Measurements from ENCODE around the gene TLR8.
"Not testable (repeated sequence)": the region's sequence is repeated elsewhere in the genome, so short reads cannot be mapped to it uniquely, and the experiment has no call there.

Gene TLR8

DNA sequence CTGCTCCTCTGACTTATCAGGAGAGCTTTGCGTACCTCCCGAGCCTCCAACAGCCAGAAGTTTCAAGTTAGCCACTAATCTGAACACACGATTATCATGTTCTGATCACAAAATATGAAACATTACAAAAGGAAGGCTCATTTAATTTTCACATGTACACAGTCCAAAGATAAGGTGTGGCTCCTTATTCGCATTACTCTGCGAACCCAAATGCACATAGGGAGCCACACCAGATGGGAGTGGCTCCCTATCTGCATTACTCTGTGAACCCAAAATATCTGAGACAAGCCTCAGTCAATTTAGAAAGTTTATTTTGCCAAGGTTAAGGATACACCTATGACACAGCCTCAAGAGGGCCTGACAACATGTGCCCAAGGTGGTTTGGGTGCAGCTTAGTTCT lies 28.4 kb downstream of the TLR8 start:
- no peak overlapping the region for H3K4me3 ChIP-seq (replicated peaks in 1 of 2; ENCODE audit: low read depth in 2 of 2, low read length in 2 of 2)
- DNase-seq (ENCODE audit: low read depth in 2 of 2): no peak
- TF ChIP-seq, protein P1, sequence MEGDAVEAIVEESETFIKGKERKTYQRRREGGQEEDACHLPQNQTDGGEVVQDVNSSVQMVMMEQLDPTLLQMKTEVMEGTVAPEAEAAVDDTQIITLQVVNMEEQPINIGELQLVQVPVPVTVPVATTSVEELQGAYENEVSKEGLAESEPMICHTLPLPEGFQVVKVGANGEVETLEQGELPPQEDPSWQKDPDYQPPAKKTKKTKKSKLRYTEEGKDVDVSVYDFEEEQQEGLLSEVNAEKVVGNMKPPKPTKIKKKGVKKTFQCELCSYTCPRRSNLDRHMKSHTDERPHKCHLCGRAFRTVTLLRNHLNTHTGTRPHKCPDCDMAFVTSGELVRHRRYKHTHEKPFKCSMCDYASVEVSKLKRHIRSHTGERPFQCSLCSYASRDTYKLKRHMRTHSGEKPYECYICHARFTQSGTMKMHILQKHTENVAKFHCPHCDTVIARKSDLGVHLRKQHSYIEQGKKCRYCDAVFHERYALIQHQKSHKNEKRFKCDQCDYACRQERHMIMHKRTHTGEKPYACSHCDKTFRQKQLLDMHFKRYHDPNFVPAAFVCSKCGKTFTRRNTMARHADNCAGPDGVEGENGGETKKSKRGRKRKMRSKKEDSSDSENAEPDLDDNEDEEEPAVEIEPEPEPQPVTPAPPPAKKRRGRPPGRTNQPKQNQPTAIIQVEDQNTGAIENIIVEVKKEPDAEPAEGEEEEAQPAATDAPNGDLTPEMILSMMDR (IDR thresholded peaks at IDR 0.05; ENCODE audit: low read depth, low read length): no peak

DNA sequence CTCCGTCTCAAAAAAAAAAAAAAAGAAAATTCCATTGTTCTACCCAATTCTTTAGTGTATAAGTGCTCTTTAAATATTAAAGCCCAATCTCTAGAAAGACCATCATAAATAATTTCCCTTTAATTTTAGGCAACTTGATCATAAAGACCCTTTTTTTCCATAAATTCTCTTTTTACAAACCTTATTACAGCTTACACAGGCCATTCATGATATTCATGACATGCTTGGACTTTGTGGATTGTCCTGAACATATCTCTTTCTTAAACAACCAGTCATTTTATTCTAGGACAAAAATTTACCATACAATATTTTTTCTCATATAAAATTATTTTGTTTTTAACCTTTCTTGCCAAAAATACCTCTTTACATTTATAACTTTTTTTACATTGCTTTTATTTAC lies 30.5 kb downstream of the TLR8 start:
- TF ChIP-seq, protein P1 (IDR thresholded peaks at IDR 0.05; ENCODE audit: low read depth, low read length): no peak
- no peak overlapping the region for H3K4me3 ChIP-seq (replicated peaks in 1 of 2; ENCODE audit: low read depth in 2 of 2, low read length in 2 of 2)
- no peak for DNase-seq (ENCODE audit: low read depth in 2 of 2)

DNA sequence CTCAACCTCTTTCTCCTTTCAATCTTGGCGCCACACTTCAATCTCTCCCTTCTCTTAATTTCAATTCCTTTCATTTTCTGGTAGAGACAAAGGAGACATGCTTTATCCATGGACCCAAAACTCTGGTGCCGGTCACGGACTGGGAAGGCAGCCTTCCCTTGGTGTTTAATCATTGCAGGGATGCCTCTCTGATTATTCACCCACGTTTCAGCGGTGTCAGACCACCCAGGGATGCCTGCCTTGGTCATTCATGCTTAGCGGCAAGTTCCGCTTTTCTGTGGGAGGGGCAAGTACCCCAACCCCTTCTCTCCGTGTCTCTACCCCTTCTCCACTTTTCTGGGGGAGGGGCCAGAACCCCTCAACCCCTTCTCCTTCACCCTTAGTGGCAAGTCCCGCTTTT lies 34.1 kb downstream of the TLR8 start:
- not testable (repeated sequence) for DNase-seq (ENCODE audit: low read depth in 2 of 2); H3K4me3 ChIP-seq (replicated peaks in 1 of 2; ENCODE audit: low read depth in 2 of 2, low read length in 2 of 2)

DNA sequence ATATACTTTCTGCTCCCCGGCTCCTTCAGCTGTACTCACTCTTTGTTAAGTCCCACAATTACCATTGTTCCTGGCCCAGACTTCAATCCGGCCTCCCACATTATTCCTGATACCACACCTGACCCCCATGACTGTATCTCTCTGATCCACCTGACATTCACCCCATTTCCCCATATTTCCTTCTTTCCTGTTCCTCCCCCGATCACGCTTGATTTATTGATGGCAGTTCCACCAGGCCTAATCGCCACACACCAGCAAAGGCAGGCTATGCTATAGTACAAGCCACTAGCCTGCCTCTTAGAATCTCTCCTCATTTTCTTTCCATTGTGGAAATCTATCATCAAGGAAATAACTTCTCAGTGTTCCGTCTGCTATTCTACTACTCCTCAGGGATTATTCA lies 37.2 kb downstream of the TLR8 start:
- H3K4me3 ChIP-seq (replicated peaks in 1 of 2; ENCODE audit: low read depth in 2 of 2, low read length in 2 of 2); DNase-seq (ENCODE audit: low read depth in 2 of 2): not testable (repeated sequence)

DNA sequence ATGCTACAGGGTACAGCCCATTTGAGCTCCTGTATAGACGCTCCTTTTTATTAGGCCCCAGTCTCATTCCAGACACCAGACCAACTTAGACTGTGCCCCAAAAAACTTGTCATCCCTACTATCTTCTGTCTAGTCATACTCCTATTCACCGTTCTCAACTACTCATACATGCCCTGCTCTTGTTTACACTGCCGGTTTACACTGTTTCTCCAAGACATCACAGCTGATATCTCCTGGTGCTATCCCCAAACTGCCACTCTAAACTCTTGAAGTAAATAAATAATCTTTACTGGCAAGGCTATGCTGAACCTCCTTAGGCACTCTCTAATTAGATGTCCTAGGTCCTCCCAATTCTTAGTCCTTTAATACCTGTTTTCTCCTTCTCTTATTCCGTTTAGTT lies 38.0 kb downstream of the TLR8 start:
- not testable (repeated sequence) for H3K4me3 ChIP-seq (replicated peaks in 1 of 2; ENCODE audit: low read depth in 2 of 2, low read length in 2 of 2); DNase-seq (ENCODE audit: low read depth in 2 of 2)

DNA sequence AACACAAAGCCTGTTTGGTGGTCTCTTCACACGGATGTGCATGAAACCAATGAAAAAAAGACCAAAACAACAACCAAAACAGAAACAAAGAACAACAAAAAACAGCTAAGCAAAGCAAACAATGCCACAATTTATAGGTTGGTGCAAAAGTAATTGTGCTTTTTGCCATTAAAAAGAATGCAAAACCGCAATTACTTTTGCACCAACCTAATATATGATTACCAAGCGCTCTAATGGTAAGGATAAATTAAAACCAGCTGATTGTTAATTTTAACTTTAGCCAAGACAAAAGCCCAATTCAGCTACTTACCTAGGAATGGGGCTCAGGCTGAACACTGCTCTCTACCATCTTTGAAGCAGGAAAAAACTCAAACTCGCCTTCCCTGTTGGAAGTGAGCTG lies 39.1 kb downstream of the TLR8 start:
- DNase-seq (ENCODE audit: low read depth in 2 of 2): no peak
- no peak overlapping the region for H3K4me3 ChIP-seq (replicated peaks in 1 of 2; ENCODE audit: low read depth in 2 of 2, low read length in 2 of 2)
- TF ChIP-seq, protein P1 (IDR thresholded peaks at IDR 0.05; ENCODE audit: low read depth, low read length): no peak

DNA sequence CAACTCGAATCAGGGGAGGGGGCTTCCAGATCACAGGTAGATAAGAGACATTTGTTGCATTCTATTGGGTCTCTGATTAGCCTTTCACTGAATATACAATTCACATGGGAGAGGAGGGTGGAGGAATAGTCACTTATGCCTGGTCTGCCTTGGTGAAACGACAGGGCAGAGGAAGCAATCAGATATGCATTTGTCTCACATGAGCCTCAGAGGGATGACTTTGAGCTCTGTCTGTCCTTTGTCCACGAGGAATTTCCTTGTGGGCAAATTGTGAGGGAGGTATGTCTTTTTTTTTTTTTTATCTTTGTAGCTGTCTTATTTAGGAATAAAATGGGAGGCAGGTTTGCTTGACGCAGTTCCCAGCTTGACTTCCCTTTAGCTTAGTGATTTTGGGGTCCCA lies 40.0 kb downstream of the TLR8 start:
- TF ChIP-seq, protein P1 (IDR thresholded peaks at IDR 0.05; ENCODE audit: low read depth, low read length): no peak
- no peak overlapping the region for H3K4me3 ChIP-seq (replicated peaks in 1 of 2; ENCODE audit: low read depth in 2 of 2, low read length in 2 of 2)
- no peak for DNase-seq (ENCODE audit: low read depth in 2 of 2)

DNA sequence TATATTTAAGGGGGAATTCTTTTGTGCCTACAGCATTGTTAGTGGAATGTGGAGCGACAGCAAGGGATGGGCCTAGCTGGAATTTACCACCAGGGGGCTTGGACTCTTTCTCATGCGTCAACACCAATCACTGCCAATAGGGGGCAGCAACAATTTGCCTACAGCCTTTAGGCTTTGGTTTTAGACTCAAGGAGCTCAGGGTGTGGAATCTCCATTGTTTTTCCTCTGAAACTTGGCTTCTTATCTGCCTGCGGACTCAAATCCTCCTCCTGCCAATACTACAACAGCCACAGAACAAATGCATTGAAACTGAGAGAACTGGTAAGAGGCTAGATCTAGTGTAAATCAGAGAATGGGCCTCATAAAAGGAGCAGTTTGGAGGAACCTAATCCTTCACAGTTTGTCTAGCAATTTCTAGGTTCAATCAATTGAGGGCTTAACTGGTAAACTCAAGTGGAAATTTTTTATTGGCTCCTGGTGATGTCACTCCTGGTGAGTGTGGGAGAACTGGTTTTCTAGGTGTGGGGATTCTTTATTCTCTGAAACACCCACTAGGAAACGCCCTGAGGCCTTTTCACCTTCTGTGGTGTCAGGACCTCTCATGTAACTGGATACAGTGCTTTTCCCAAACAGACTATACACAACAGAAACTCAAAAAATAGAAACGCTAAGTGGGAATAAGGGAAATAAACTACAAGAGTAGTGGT lies 40.6 kb downstream of the TLR8 start:
- H3K4me3 ChIP-seq (replicated peaks in 1 of 2; ENCODE audit: low read depth in 2 of 2, low read length in 2 of 2): no peak overlapping the region
- TF ChIP-seq, protein P1 (IDR thresholded peaks at IDR 0.05; ENCODE audit: low read depth, low read length): peak; percentile 96
- DNase-seq (ENCODE audit: low read depth in 2 of 2): peak; percentile 92
